Measurements from ENCODE around the gene CAPZB.

The CAPZB gene

DNA sequence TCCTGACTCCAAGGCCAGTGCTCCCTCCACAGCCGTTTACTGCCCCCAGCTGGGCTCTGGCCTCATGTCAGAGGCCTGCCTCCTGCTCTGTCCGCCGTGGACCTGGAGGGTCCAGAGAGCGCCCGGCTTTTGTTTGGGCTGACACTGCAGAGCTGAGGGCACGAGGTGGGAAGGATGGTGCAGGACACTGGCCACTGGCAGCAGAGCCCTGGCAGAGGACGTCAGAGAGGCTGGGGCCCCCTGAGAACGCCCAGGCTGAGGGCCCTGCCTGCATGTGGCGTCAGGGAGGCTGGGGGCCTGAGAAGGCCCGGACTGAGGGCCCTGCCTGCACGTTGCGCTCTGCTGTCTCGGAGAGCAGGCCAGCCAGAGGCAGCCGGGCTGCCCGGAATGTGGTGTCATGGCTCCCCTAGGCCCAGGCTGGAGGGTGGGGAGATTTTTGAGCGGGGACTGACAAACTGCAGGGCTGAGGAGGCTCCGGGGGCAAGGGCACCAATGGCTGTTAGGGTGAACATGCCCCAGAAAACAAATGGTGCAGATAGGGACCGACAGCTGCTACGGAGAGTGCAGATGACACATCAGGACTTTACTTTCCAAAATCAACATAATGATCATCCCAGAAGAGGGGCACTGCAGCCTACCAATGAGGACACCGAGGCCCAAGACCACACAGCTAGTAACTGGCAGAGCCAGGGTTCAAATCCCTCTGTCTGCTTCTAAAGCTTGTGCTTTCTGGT, 141.6 kb downstream of the CAPZB start:
- no peak for FAIRE-seq

DNA sequence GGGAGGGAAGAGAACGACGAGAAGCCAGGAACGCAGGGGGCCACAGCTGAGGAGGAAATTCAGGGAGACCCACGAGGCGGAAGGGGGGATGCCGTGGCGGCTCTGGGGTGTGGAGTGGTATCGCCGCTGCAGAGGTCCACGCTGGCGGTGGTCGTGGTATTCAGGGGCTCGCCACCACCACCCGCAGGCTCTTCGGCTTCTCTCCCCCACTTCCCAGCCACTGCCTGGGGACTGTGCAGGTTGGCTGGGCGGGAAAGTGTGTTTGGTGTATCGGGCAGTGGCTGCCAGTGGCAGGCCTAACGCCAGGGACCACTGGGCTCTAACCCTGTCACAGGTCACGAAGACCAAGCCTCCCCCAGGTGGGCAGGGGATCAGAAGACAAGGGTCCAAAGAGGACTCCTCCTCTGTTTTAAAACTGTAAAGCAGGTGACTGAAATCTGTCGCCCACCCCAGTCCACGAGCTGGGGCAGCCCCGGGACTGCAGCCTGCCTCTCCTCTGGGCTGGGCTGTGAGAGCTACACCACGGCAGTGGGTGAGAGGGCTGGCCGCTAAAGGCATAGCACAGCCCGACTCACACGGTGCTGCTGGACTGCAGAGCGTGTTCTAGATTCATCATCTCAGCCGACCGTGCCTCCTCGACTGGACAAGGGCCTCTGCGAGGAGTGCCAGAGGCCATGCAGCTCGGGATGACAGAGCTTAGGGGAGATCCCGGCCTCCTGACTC, 142.3 kb downstream of the CAPZB start:
- no peak for FAIRE-seq

DNA sequence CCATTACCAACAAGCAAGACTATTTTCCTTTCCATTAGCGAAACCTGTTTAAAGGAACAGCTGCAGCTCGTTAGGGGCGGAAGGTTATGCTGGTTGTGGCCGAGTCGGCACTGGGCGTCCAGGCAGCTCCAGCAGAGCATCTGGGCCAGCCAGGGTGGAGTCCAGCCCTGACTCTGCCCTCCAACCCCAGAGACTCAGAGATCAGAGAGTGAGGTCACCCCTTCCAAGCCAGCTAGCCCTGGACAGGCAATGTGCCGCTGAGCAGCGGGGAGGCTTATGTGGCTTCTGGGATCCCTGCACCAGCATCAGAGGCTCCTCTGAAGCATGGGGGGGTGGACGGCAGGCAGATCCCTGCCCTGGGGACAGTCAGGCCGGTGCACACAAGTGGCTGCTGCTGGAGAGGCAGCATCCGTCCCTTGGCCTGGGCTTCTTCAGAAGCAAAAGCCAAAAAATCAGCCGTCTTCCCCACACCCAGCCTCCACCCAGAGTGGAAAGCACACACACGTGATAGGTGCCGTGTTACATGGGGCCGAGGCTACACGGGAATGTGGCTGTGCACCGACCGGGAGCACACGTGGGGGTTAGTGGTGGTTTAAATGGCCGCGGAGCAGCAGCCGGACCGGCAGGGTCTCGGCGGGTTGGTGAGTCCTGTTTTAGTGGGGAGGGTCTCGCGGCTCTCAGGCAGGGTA, 143.1 kb downstream of the CAPZB start:
- no peak for FAIRE-seq

DNA sequence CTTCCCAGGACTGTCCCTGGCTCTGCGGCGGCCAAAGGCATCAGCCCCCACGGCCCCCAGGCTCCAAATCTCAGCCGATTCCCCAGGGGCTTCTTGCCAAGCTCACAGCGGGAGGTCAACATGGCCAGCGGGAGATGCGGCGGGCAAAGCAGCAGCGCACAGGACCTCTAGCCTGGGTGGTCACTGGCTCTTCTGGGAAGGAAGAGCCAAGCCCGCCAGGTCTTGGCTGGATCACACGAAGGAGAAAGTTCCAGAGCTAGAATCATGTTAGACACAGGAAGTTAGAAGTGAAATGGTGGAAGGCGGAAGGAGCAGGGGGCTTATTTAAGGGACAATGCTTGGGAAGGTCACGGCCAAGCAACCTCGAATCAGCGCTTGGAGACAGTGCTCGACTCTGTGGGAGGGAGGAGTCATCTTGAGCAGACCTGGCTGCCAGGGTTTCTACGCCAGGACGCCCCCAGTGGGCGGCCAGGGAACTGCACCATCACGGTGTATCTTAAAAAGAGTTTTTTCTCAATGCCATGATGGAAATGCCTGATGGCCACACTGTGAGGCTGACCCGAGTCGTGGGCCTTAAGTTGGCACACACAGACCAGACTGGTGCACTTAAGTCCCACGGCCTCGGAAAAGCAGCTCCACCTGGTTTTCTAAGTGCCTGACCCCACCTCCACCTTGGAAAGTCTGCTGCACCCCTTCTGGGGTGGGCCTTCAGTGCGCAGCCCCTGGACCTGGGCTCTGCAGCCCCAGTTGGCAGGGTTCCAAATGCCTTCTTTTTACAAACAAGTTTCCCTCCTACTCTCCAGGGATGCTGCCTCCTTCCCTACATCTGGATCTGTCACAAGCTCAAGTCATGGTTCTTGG, 143.9 kb downstream of the CAPZB start:
- FAIRE-seq, result no peak

DNA sequence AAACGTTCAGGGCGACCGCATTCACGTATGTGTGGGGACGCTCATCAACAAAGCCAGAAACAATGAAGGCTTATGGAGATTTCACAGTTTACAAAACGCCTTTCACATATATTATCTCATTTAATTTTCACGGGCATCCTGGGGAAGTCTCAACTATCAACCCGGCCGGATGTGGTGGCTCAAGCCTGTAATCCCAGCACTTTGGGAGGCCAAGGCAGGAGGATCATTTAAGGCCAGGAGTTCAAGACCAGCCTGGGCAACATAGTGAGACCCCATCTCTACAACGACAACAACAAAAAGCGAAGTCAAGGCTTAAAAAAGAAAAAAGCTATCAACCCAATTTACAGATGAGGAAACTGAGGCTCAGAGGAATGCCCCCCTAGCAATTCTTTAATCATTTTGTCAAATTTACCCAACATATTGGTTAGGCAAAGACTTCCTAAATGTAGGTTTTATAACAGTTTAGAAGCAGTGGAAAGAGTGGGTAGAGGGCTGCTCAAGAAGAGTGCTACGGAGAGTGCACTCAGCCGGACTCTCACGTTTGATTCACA, 144.9 kb downstream of the CAPZB start:
- no peak for FAIRE-seq

DNA sequence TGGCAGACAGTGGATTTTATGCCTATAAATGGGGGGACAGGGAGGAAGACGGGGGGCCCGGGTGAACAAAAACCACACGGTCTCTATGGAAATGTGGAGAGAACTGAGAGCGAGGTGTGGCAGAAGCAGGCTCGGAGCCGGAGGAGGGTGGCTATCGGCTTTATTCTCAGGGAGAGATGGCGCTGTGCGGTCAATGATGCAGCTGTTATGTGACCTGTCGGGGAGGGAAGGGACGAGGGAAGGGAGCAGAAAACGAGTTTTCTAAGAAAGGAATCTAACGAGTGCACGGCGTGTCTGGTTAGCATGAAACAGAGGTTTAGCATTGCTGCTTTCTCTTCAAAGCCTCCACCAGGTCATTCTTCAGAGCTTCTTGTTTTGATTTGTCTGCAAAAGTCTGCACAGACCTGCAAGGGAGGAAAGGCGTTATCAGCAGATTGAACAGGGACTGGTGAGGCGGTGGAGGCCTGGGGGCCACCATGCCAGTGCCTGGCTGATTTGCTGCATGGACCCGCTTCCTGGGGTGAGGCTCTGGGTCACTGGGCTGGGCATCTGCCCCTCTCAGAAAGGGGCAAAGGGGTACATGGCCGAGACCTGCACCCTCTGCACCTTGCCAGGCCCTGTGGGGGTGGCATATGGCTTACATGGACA, 146.0 kb downstream of the CAPZB start:
- FAIRE-seq, result no peak

DNA sequence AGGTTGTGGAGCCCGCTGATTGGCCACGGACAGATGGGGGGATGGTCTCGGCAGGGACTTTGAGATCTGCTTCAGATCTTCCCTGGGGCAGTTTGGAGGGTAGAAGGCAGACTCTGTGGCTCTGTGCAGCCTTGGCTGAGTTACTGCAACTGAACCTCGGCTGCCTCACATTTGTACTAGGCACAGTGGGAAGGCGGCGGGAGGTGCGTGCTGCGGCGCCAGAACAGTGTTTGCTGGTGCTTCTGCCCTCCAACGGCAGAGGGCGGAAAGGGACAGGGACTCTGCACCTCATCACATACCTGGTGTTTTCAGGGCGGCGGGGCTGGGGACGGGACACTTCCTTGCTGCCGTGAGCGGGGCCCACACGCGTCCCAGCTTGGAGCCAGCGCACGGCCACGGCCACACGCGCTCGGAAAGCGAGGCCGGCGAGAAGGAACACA, 147.0 kb downstream of the CAPZB start:
- FAIRE-seq, result no peak

DNA sequence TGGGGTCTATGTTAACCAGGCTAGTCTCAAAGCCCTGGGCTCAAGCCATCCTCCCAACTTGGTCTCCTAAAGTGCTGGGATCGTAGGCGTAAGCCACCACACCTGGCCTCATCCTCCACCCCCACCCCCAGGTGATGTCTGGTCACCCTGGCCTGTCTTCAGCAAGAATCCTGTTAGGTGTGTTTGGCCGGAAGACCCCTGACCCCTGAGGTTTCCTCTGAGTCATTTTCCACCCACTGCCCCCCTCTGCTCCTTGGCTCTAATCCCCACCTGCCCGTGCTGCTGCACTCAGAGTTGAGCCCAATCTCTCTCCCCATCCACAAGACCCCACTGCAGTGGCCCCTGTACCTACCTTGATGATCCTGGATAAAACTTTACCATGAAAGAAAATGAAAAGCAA, 148.1 kb downstream of the CAPZB start:
- FAIRE-seq, result no peak

DNA sequence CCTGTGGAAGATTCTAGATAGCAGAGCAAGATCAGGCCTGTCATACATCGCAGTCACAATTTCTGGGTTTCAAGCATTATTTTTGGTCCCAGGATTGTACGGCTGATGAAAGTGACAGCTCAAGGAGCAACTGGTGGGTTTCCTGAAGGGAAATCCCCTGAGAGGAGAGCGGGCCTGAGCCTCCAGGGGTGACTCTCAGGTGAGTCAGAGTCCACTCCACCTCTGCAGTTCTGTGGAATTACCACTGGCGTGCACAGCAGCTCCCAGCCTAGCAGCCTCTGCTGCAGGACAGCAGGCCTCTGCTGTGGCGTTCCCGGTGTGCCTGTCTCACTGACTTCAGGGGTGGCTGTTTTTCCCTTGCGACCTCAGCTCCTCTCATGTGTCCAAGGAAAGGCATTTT, 148.8 kb downstream of the CAPZB start:
- no peak for FAIRE-seq

DNA sequence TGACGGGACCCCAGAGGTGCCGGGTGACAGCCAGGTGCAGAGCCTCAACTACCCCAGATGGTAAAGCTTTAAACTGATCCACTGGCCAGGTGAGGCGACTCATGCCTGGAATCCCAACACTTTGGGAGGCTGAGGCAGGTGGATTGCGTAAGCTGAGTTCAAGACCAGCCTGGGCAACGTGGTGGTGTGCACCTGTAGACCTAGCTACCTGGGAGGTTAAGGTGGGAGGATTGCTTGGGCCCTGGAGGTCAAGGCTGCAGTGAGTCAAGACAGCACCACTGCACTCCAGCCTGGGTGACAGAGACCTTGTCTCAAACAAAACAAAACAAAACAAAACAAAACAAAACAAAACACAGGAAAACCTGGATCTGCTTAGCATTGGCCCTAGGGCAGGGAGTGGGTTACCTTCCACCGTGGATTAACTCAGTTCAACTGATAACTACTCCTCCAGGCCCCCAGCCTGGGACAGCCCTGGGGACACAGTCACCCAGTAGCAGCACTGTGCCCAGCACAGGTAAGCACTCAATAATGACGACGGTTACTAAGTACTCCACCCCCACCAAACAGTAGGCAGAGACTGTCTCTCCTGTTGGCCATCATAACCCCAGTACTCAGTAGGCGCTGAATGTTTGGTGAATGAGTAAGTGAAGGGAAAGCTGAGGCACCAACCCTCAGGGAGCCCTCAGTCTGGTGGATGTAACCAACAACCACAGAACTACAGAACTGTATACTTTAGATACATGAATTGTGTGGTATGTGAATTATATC, 151.6 kb downstream of the CAPZB start:
- FAIRE-seq, result no peak

DNA sequence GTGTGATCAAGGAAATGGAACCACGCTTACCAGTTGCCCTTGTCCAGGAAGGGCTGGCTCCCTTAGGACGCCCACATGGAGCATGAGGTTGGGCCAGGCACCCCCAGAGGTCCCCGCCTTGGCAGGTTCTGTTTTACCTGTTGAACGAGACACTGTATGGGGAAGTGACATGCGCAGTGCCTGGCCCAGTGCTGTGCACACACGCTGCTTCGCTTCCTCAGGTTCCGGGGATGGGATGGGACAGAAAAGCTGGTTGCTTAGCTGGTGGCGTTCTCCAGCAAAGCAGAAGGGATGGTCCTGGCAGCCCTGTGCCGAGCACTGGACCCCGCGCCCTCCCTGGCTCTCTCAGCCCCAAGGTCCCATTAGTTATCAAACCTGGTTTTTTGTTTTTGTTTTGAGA, 152.5 kb downstream of the CAPZB start:
- no peak for FAIRE-seq

DNA sequence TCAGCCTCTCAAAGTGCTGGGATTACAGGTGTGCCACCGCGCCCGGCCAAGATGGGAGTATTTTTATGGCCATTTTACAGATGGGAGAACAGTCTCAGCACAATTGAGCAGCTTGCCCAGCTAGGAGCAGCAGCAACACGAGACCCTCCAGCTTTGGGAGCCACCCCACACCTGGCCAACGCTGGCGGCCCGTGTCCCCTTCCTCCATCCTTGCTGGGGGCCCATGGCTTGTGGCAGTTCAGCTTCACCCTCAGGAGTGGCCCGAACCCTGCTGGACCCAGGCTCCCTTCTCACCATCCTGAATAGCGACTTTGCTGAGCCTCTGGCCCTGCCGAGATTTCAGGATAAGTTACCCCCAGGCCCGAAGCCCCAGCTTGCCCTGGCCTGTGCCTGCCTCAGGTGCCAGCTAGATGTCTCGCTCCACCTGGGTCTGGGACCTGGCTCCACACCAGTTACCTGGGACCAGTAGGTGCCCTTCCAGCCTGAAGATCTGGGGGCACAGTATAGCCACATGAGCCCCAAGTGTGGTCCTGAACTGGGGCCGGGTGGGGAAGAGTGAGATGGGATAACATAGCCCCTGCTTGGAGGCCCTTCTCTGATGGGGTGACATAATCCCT, 154.0 kb downstream of the CAPZB start:
- no peak for FAIRE-seq

DNA sequence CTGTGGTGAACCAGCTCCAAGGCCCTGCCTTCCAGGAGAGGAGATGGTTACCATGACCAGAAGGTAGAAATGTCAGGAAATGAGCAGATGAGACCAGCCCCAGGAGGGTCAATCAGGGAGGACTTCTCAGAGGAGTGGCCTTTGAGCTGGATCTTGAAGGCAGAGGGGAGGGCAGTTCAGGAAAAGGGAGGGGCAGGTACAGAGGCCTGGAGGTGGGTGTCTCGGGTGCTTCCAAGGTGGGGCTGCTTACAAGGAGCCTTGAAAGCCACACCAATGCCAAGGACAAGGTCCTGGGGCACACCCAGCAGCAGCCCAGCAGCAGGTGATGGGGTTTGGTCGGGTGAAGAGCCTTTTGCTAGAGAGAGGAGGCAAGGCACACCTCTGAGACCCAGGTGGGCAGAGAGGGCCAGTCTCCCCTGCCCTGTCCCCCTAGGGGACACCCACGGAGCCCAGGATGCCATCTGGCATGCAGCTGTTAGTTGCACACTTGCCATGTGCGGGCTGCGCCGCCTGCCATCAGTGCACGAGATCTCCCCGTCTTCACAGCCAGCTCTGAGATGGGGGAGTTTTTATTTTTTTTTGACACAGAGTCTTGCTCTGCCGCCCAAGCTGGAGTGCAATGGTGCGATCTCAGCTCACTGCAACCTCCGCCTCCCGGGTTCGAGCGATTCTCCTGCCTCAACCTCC, 154.7 kb downstream of the CAPZB start:
- no peak for FAIRE-seq

DNA sequence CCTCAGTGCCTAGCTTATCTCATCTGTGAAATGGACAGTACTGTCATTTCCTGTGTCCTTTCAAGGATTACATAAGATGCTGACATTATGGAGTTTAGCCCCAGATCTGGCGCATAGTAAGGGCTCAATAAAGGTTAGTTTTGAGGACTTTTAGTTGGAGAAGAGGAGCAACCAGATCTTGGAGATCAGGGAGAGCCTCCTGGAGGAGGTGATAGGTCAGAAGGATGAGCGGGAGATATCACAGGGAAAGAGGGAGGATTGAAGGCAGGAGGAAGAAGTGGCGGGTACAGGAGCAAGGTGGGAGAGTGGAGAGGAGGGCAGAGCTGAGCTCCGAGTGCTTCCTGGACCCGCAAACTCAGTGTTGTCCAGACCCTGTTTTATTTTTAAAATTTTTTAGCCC, 155.7 kb downstream of the CAPZB start:
- no peak for FAIRE-seq

DNA sequence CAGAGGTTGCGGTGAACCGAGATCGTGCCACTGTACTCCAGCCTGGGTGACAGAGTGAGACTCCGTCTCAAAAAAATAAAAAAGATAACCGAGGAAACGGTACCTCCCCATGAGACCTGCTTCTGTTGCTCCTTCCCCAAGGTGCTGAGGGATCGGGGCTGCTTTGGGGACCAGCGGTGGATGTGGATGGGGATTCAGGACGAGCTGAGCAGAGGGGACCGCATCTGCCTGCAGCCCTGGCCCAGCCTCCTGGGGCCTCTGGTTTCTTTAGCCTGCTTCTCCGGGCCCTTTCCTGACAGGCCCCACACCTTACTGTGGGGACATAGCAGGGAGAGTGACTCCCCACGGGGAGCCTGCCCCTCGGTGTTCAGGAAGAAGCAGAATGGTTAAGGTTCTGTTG, 156.2 kb downstream of the CAPZB start:
- FAIRE-seq, result no peak

DNA sequence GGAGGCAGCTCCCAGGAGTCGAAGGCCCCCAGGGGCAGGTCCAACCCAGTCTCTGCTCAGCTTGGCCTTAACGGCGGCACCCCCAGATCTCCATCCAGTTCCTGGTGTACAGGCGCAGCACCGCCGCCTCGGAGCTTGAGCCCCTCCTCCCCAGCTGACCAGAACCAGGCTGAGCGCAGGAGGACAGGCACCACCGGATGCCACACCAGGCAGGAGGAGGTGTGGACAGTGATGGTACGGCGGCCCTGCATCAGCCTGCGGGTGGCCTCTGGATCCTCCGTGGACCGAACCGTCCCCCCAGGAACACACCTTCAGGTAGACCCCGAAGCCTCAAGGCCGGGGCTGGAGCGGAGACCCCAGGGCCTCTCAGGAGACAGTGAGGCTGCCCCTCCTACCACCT, 156.9 kb downstream of the CAPZB start:
- FAIRE-seq, result no peak

DNA sequence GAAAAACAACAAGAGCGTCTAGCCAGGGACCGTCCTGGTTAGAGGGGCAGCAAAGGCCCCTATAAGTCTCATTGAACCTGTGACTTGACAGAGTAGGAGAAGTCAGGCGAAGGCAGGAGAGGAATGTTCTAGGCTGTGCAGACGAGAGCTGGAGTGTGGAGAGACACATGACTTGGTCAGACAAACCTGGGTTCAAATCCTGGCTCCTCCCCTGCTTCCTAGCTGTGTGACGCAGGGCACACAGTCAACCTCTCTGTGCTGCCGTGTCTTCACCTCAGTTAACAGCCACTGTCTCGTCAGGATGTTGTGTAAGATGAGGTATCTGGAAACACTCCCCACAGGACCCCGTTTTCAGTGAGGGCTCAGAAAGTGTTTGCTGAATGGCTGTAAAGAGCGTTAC, 157.6 kb downstream of the CAPZB start:
- no peak for FAIRE-seq

DNA sequence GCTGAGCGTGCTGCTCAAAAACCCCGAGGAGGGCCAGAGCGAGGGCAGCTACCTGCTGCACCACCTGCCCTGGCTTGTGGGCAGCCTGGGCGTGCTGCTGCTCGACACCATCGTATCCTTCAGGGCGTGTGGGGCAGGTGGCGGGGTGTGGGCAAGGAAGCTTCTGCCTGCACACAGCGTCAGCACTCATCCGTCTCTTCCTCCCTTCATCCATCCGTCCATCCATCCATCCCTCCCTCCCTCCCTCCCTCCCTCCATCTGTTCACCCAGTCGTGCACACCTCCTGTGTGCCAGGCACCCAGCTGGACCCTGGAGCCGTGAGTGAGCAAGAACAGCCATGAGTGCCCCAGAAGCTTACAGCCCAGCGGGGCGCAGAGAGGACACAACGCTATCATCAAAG, 158.0 kb downstream of the CAPZB start:
- FAIRE-seq, result no peak

DNA sequence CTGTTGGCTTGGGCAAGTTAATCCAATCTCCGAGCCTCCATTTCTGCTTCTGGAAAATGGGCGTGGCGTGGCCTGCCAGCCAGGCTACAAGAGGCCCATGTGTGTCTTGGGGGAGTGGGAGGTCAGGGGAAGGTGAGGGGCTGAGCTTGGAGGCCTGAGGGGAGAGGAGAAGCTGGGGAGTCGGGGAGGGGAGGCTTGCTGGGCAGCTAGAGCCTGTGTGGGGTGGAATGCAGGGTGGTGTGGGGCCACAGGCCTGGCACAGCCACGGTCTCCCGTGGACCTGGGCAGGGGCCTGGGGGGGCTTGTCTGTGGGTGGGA, 158.6 kb downstream of the CAPZB start:
- FAIRE-seq, result no peak

DNA sequence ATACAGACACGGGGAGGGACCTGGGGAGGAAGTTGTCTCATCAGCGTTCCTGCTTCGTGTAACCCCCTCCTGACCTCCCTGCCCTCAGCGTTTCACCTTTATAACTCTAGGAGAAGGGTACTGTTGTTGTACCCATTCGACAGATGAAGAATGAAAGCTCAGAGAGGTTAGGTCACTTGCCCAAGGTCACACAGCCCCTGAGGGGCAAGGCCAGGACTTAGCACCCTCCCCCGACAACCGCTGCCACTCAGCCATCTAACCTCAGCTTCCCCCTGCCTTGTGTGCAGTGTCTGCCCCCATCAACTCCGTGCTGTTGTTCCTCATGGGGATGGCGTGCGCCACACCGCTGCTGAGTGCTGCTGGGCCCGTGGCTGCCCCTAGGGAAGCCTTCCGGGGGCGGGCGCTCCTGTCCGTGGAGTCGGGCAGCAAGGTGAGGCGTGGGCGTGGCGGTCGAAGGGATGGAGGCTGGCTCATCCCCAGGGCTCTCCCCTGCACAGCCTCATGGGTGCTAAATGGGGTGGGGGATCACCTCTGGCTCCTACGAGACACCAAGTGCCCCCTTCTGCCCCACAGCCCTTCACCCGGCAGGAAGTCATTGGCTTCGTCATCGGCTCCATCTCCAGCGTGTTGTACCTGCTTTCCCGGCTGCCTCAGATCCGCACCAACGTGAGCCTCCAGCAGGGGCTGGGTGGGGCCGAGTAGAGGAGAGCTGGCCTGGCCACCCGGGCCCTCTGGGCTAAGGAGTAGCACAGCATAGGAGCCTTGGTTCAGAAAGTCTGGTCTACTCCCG, 159.2 kb downstream of the CAPZB start:
- no peak for FAIRE-seq

Data from A204.1 (cell line).